SK-N-SH treated with all-trans-retinoic acid at 6 μM for 48 hours (cell line): Measurements from ENCODE around the gene GRK6.

ENCODE experiments used
- ATAC-seq: fragments of 200-7000 bp; cut with Tn5 transposase; 3 replicates; pipeline ENCODE4 v1.9.1; 2020; ENCODE audit warnings: mild to moderate bottlenecking, moderate library complexity
- ARNTL ChIP-seq: fragments of 450-650 bp; formaldehyde crosslinking; IDR thresholded peaks from 2 replicates; pipeline ENCODE4 v1.5.0; 2020; ENCODE audit warnings: low read depth, mild to moderate bottlenecking, moderate library complexity, borderline replicate concordance
- BACH2 ChIP-seq: fragments of 250-450 bp; sonication (Bioruptor Pico); IDR thresholded peaks from 2 replicates; pipeline ENCODE4 v1.9.0; 2021; ENCODE audit warnings: mild to moderate bottlenecking, borderline replicate concordance
- GLIS3 ChIP-seq: fragments of 250-450 bp; sonication (Bioruptor Pico); IDR thresholded peaks from 2 replicates; pipeline ENCODE4 v1.5.0; 2020; ENCODE audit warnings: mild to moderate bottlenecking, moderate library complexity
- ISL1 ChIP-seq: fragments of 250-450 bp; sonication (Bioruptor Pico); IDR thresholded peaks from 2 replicates; pipeline ENCODE4 v2.1.2; 2022; ENCODE audit warnings: mild to moderate bottlenecking, moderate library complexity
- PPARA ChIP-seq: fragments of 250-450 bp; sonication (Bioruptor Pico); IDR thresholded peaks from 2 replicates; pipeline ENCODE4 v1.5.0; 2020; ENCODE audit warnings: mild to moderate bottlenecking, borderline replicate concordance
- RARB ChIP-seq: fragments of 250-450 bp; sonication (Bioruptor Pico); IDR thresholded peaks from 2 replicates; pipeline ENCODE4 v1.8.0; 2021; ENCODE audit warnings: mild to moderate bottlenecking, moderate library complexity
- TCF4 ChIP-seq: fragments of 250-450 bp; sonication (Bioruptor Pico); IDR thresholded peaks from 2 replicates; pipeline ENCODE4 v1.8.0; 2021; ENCODE audit warnings: mild to moderate bottlenecking, moderate library complexity, borderline replicate concordance
- TOX ChIP-seq: fragments of 250-450 bp; sonication (Bioruptor Pico); IDR thresholded peaks from 2 replicates; pipeline ENCODE4 v1.8.0; 2021; ENCODE audit warnings: mild to moderate bottlenecking, moderate library complexity, borderline replicate concordance
- ZC3H10 ChIP-seq: fragments of 250-450 bp; sonication (Bioruptor Pico); IDR thresholded peaks from 2 replicates; pipeline ENCODE4 v1.5.1; 2021; ENCODE audit warnings: mild to moderate bottlenecking, moderate library complexity
- ZFP3 ChIP-seq: fragments of 250-450 bp; sonication (Bioruptor Pico); IDR thresholded peaks from 2 replicates; pipeline ENCODE4 v1.5.0; 2020; ENCODE audit warnings: mild to moderate bottlenecking, moderate library complexity
- ZFP30 ChIP-seq: fragments of 450-650 bp; formaldehyde crosslinking; IDR thresholded peaks from 2 replicates; pipeline ENCODE4 v1.5.0; 2022; ENCODE audit warnings: mild to moderate bottlenecking, moderate library complexity
- ZNF565 ChIP-seq: fragments of 450-650 bp; formaldehyde crosslinking; conservative IDR thresholded peaks from 2 replicates; pipeline ENCODE4 v1.5.0; 2020; ENCODE audit warnings: low read depth, mild to moderate bottlenecking, moderate library complexity
- ZNF8 ChIP-seq: fragments of 450-650 bp; formaldehyde crosslinking; IDR thresholded peaks from 2 replicates; pipeline ENCODE4 v1.5.0; 2020; ENCODE audit warnings: mild to moderate bottlenecking, moderate library complexity
- TF ChIP-seq, protein P1 (sequence below): fragments of 250-450 bp; sonication (Bioruptor Pico); IDR thresholded peaks from 2 replicates; pipeline ENCODE4 v1.5.1; 2021; ENCODE audit warnings: mild to moderate bottlenecking, moderate library complexity
- TF ChIP-seq, protein P2 (sequence below): fragments of 250-450 bp; sonication (Bioruptor Pico); IDR thresholded peaks from 2 replicates; pipeline ENCODE4 v1.5.1; 2020; ENCODE audit warnings: low read depth, mild to moderate bottlenecking, moderate library complexity
- TF ChIP-seq, protein P3 (sequence below): fragments of 250-450 bp; sonication (Bioruptor Pico); IDR thresholded peaks from 2 replicates; pipeline ENCODE4 v1.8.0; 2021; ENCODE audit warnings: low read depth, mild to moderate bottlenecking, moderate library complexity, borderline replicate concordance
- TF ChIP-seq, protein P4 (sequence below): fragments of 250-450 bp; sonication (Bioruptor Pico); IDR thresholded peaks from 2 replicates; pipeline ENCODE4 v1.8.0; 2020; ENCODE audit warnings: mild to moderate bottlenecking, moderate library complexity, borderline replicate concordance

The GRK6 gene

DNA sequence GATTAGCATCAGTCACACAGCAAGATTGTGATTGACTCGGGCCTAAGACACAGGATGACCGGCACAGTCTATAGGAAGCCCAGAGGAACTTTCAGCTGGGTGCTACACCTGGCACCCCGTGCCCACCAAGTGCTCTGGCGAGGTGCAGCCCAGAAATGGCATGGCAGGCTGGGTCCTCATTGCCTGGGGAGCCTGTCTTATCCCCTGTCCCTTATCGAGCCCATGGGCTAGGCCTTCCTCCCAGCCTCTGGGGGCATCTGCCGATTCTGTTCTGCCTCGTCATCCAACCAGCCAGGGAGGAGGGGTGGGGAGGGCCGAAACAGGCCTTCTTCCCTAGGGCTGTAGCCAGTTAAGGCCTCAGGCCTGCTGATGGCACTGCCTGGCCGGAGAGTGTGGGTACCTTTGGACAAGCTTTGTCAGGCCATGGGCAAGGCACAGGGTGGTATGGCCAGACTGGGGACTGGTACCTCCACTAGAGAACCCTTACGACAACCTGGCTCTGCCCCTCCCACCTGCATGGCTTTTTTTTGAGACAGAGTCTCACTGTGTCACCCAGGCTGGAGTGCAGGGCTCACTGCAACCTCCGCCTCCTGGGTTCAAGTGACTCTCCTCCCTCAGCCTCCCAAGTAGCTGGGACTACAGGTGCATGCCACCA, 1.6 kb downstream of the GRK6 start:
- TF ChIP-seq ARNTL (CRISPR knock-in tag), result no peak
- no peak for TF ChIP-seq ZC3H10
- TF ChIP-seq, protein P1, sequence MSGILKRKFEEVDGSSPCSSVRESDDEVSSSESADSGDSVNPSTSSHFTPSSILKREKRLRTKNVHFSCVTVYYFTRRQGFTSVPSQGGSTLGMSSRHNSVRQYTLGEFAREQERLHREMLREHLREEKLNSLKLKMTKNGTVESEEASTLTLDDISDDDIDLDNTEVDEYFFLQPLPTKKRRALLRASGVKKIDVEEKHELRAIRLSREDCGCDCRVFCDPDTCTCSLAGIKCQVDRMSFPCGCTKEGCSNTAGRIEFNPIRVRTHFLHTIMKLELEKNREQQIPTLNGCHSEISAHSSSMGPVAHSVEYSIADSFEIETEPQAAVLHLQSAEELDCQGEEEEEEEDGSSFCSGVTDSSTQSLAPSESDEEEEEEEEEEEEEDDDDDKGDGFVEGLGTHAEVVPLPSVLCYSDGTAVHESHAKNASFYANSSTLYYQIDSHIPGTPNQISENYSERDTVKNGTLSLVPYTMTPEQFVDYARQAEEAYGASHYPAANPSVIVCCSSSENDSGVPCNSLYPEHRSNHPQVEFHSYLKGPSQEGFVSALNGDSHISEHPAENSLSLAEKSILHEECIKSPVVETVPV (CRISPR knock-in tag), result no peak
- TF ChIP-seq ZFP30 (CRISPR knock-in tag), result no peak
- TF ChIP-seq, protein P2, sequence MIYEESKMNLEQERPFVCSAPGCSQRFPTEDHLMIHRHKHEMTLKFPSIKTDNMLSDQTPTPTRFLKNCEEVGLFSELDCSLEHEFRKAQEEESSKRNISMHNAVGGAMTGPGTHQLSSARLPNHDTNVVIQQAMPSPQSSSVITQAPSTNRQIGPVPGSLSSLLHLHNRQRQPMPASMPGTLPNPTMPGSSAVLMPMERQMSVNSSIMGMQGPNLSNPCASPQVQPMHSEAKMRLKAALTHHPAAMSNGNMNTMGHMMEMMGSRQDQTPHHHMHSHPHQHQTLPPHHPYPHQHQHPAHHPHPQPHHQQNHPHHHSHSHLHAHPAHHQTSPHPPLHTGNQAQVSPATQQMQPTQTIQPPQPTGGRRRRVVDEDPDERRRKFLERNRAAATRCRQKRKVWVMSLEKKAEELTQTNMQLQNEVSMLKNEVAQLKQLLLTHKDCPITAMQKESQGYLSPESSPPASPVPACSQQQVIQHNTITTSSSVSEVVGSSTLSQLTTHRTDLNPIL (CRISPR knock-in tag), result no peak
- no peak for ATAC-seq

DNA sequence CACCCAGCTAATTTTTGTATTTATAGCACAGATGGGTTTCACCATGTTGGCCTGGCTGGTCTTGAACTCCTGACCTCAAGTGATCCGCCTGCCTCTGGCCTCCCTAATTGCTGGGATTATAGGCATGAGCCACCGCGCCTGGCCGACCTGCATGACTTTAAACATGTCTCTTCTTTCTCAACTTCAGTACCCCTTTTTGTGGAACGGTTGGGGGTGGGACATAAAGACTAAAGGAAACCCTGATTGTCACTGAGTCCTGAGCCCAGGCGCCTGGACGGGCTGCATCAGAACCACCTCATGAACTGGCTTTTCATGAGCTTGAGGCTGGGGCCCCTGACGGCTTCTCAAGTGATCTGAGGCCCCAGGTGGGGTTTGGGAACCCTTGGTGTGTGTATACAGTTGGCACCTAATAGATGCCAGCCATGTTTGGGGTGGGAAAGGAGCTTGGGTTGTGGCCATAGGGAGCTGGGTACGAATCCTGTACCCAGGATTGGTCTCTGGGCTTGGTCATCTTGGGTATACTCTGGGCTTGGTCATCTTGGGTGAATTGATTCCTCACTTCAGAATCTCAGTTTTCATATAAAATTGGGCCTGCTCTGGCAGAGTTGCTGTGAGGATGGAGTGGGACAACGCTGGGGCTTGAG, 2.2 kb downstream of the GRK6 start:
- ATAC-seq, result no peak
- TF ChIP-seq TCF4 (CRISPR knock-in tag) (no peak), ZC3H10 (no peak), RARB (CRISPR knock-in tag) (no peak), BACH2 (CRISPR knock-in tag) (no peak)
- TF ChIP-seq, protein P3, sequence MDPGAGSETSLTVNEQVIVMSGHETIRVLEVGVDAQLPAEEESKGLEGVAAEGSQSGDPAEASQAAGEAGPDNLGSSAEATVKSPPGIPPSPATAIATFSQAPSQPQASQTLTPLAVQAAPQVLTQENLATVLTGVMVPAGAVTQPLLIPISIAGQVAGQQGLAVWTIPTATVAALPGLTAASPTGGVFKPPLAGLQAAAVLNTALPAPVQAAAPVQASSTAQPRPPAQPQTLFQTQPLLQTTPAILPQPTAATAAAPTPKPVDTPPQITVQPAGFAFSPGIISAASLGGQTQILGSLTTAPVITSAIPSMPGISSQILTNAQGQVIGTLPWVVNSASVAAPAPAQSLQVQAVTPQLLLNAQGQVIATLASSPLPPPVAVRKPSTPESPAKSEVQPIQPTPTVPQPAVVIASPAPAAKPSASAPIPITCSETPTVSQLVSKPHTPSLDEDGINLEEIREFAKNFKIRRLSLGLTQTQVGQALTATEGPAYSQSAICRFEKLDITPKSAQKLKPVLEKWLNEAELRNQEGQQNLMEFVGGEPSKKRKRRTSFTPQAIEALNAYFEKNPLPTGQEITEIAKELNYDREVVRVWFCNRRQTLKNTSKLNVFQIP (CRISPR knock-in tag), result no peak
- TF ChIP-seq, protein P4, sequence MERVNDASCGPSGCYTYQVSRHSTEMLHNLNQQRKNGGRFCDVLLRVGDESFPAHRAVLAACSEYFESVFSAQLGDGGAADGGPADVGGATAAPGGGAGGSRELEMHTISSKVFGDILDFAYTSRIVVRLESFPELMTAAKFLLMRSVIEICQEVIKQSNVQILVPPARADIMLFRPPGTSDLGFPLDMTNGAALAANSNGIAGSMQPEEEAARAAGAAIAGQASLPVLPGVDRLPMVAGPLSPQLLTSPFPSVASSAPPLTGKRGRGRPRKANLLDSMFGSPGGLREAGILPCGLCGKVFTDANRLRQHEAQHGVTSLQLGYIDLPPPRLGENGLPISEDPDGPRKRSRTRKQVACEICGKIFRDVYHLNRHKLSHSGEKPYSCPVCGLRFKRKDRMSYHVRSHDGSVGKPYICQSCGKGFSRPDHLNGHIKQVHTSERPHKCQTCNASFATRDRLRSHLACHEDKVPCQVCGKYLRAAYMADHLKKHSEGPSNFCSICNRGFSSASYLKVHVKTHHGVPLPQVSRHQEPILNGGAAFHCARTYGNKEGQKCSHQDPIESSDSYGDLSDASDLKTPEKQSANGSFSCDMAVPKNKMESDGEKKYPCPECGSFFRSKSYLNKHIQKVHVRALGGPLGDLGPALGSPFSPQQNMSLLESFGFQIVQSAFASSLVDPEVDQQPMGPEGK (CRISPR knock-in tag), result no peak

DNA sequence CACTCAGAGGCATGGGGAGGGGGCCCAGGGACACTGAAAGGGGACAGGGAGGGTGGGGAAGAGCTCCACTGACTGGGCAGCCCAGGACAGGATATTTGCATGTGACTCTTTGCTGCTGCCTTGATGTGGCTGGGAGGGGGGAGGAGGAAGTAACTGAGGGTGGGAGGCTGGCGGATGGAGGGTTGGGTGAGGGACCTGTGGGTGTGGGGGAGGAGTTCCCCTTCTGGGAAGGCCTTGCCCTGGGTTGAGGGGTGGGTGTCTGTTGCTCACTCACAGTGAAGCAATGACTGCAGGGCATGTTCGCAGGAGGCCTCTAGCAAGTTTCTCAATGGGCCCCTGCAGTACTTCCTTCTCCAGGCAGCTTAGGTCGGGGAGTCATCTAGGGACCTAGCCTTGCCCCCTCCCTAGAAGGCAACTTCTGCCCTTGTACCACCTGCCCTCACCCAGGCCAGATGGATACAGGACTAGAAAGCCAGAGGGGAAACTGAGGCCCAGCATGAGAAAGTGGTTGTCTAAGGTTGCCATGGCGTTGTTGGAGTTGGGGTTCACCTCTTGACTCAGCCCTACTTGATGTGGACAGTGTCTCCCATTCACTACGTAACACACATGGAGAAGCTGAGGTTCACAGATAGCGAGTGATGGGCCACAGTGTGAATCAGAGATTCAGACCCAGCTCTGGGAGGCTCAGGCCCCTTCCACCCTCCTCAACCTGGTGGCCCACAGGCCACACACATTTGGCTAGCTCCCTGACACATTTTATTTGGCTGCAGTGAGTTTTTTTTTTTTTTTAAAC, 3.0 kb downstream of the GRK6 start:
- ATAC-seq, result no peak
- TF ChIP-seq ZFP3 (CRISPR knock-in tag), result no peak
- TF ChIP-seq ZNF8, result no peak
- TF ChIP-seq ISL1, result no peak
- TF ChIP-seq, protein P2 (CRISPR knock-in tag), result no peak
- no peak for TF ChIP-seq TOX (CRISPR knock-in tag)
- no peak for TF ChIP-seq ZC3H10
- no peak for TF ChIP-seq ZNF565 (CRISPR knock-in tag)

DNA sequence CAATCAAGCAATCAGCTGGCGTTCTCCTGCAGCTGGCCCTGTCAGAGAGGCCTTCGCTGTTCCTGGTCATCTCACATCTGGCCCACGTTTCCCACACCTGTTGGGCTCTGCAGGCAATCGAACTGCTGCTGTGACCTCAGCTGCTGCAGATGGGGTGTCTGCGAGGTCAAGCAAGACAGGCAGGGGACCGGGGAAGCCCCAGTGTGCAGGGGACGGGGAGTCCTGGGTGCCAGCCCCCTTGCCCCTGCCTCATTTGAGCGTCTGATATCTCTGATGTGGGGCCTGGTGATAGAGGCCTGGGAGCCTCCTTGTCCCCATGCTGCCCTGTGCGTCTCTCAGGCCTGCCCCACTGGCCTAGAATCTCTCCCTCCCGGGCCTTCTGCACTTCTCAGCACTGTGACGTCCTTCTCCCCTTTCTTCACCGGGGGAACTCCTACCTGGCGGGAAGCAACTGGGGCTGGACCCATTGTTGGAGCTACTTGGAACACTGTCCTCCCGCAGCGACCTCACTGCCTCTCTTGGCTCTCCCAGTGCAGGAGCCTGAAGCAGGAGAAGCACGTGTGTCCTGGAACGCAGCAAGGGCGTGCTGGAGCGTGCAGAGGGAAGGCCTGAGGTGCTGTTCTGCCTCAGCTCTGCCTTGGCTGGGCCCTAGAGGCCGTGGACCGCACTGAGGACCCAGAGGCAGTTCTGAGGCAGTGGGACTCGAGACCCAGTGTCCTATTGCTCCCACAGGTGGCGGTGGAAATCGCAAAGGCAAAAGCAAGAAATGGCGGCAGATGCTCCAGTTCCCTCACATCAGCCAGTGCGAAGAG, 3.9 kb downstream of the GRK6 start:
- TF ChIP-seq, protein P3 (CRISPR knock-in tag), result no peak
- TF ChIP-seq ZFP30 (CRISPR knock-in tag), result no peak
- TF ChIP-seq ARNTL (CRISPR knock-in tag), result no peak
- no peak for TF ChIP-seq PPARA (CRISPR knock-in tag)
- TF ChIP-seq, protein P1 (CRISPR knock-in tag), result no peak
- TF ChIP-seq RARB (CRISPR knock-in tag), result no peak
- TF ChIP-seq BACH2 (CRISPR knock-in tag), result no peak
- no peak for TF ChIP-seq ZNF565 (CRISPR knock-in tag)
- no peak for TF ChIP-seq GLIS3 (CRISPR knock-in tag)
- ATAC-seq, result no peak
